Thoracic aorta (tissue), 2 donors: Measurements from ENCODE around the gene KCNK1. TPM values are rescaled to one million over a fixed set of nuclear protein-coding genes. Genes with fewer than 3 reads are reported as not detected.

Experiments
- ATAC-seq: fragments of 150-250 bp; one replicate; pipeline ENCODE4 v1.8.0; 2017; ENCODE audit warnings: low read depth; ENCODE audit not compliant: insufficient number of reproducible peaks, low FRiP score
- DNase-seq: peaks from one replicate; pipeline ENCODE4 v3.0.0-alpha.2; 2020; ENCODE audit warnings: low spot score
- H3K27ac ChIP-seq, 2 donors: fragments of 200-600 bp; sonication (generic); 1 replicate in 1 of 2; 2 replicates in 1 of 2; pipeline ENCODE4 v1.5.1; 2016; ENCODE audit warnings: mild to moderate bottlenecking in 2 of 2, moderate library complexity in 2 of 2
- H3K27me3 ChIP-seq: fragments of 200-600 bp; sonication (generic); replicated peaks from 2 replicates; pipeline ENCODE4 v1.6.0; 2016; ENCODE audit warnings: mild to moderate bottlenecking; ENCODE audit not compliant: insufficient read depth
- H3K36me3 ChIP-seq: fragments of 200-600 bp; sonication (generic); one replicate; pipeline ENCODE4 v1.5.1; 2016
- H3K4me1 ChIP-seq, 2 donors: fragments of 200-600 bp; sonication (generic); 1 replicate in 1 of 2; 2 replicates in 1 of 2; pipeline versions ENCODE4 v1.5.1 to v1.6.0; 2016; ENCODE audit warnings: low read depth in 2 of 2, mild to moderate bottlenecking in 1 of 2; ENCODE audit not compliant: control insufficient read depth in 1 of 2
- H3K4me3 ChIP-seq: fragments of 200-600 bp; sonication (generic); 2 replicates; pipeline ENCODE4 v1.5.1; 2016; ENCODE audit warnings: mild to moderate bottlenecking
- H3K9me3 ChIP-seq: fragments of 200-600 bp; sonication (generic); 2 replicates; pipeline ENCODE4 v1.5.1; 2016
- CTCF ChIP-seq: fragments of 200-600 bp; sonication (generic); IDR thresholded peaks from one replicate; pipeline ENCODE4 v1.5.1; 2019; ENCODE audit warnings: antibody characterized with exemption
- total RNA-seq, 2 donors: library from RNA; depleted of rRNA; stranded (reverse); fragments of >200 nt; gene quantifications; one replicate each; pipeline versions ENCODE4 v1.1.0 to v1.2.3, GENCODE V29; 2016

Gene KCNK1
- total RNA-seq, 2 donors from 2014 or later: 6.2 to 8.5 TPM

GRCh38 chr1:233627376-233627775, 13.5 kb downstream of the KCNK1 start:
- ATAC-seq (no peak), DNase-seq (no peak)

DNA sequence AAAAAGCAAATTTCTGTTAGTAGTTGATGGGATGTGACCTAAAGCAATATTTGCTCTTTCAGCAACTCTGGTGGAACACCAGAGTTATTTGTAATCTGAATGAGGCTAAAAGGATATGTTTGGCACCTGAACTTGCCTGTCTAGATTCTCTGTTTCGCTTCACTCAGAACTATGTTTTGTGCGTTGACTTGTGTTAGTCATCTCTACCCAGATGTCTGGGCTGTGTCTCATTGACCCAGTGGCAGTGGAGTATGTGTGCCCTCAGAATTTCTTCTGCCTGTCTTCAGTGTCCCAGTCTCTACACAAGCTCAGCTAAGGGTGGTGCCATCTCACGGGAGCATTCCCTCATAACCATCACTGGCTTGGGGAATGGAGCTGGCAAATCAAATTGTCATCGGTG, 13.9 kb downstream of the KCNK1 start:
- H3K4me3 ChIP-seq: no peak overlapping the region
- H3K4me1 ChIP-seq: no peaks in the 10 kb centered on the region
- TF ChIP-seq CTCF: no peak
- no peaks in the 10 kb centered on the region for H3K9me3 ChIP-seq
- DNase-seq: no peak
- ATAC-seq: no peak
- H3K27ac ChIP-seq: no peak overlapping the region
- H3K27me3 ChIP-seq: no peaks in the 10 kb centered on the region
- no peaks in the 10 kb centered on the region for H3K36me3 ChIP-seq

More at GRCh38 chr1:233627376-233627775, 13.5 kb downstream of the KCNK1 start:
- H3K4me3 ChIP-seq: no peak overlapping the region
- H3K4me1 ChIP-seq: no peaks in the 10 kb centered on the region
- H3K27ac ChIP-seq: no peak overlapping the region
- no peak for TF ChIP-seq CTCF
- no peaks in the 10 kb centered on the region for H3K36me3 ChIP-seq
- H3K9me3 ChIP-seq: no peaks in the 10 kb centered on the region
- no peaks in the 10 kb centered on the region for H3K27me3 ChIP-seq

- no peak for ATAC-seq
- H3K36me3 ChIP-seq: no peaks in the 10 kb centered on the region
- H3K4me1 ChIP-seq: no peaks in the 10 kb centered on the region
Measured at GRCh38 chr1:233629305-233629935, 15.5 kb downstream of the KCNK1 start.

GRCh38 chr1:233631810-233632405, 18.0 kb downstream of the KCNK1 start:
- Histone ChIP-seq H3K36me3 (no peaks in the 10 kb centered on the region), H3K27ac (no peak overlapping the region), H3K27me3 (no peaks in the 10 kb centered on the region), H3K4me1 (no peaks in the 10 kb centered on the region), H3K9me3 (no peaks in the 10 kb centered on the region), H3K4me3 (no peak overlapping the region)
- TF ChIP-seq CTCF: no peak
- DNase-seq (no peak), ATAC-seq (no peak)

More at GRCh38 chr1:233629305-233629935, 15.5 kb downstream of the KCNK1 start:
- DNase-seq: no peak
- no peak overlapping the region for H3K4me3 ChIP-seq
- no peaks in the 10 kb centered on the region for H3K27me3 ChIP-seq
- H3K9me3 ChIP-seq: no peaks in the 10 kb centered on the region
- H3K27ac ChIP-seq: no peak overlapping the region
- no peak for TF ChIP-seq CTCF

DNA sequence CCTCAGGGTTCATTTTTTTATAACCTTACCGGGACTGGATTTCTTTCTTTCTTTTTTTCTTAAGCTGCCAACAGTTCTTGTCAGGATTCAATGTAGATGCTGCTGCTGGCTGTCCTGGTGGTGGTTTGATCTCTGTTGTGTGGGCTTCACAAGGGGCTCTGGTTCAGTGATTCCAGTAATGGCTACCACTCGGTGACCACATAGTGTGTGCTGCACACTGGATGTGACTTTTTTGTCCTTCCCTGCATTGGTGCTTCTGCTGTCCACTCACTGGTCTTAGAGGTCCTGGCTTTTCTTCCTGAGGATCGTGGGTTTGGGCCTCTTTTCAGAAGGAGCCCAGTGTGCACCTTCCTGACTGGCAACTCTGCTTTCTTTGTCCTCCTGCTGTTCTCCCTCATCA, 18.5 kb downstream of the KCNK1 start:
- ATAC-seq: no peak
- no peaks in the 10 kb centered on the region for H3K27me3 ChIP-seq
- TF ChIP-seq CTCF: no peak
- no peak for DNase-seq
- no peak overlapping the region for H3K4me3 ChIP-seq
- no peaks in the 10 kb centered on the region for H3K36me3 ChIP-seq
- H3K4me1 ChIP-seq: no peaks in the 10 kb centered on the region
- no peak overlapping the region for H3K27ac ChIP-seq
- H3K9me3 ChIP-seq: no peaks in the 10 kb centered on the region
